Osteocyte (in vitro differentiated cells): ENCODE measurements around the gene BTBD16. TPM values are rescaled to one million over a fixed set of nuclear protein-coding genes. Genes with fewer than 3 reads are reported as not detected.

ENCODE experiments used
- DNase-seq: peaks from one replicate; pipeline ENCODE4 v3.0.0; 2021; ENCODE audit warnings: mixed read lengths; ENCODE audit not compliant: unreplicated experiment; ENCODE audit errors: extremely low spot score
- H3K27ac Mint-ChIP-seq: one replicate; pipeline ENCODE4 v1.8.0; 2021; ENCODE audit warnings: mild to moderate bottlenecking, mixed read lengths; ENCODE audit not compliant: unreplicated experiment
- H3K27me3 Mint-ChIP-seq: one replicate; pipeline ENCODE4 v1.8.0; 2021; ENCODE audit warnings: mixed read lengths; ENCODE audit not compliant: unreplicated experiment
- H3K36me3 Mint-ChIP-seq: one replicate; pipeline ENCODE4 v1.8.0; 2021; ENCODE audit warnings: mixed read lengths; ENCODE audit not compliant: unreplicated experiment
- H3K4me1 Mint-ChIP-seq: one replicate; pipeline ENCODE4 v1.8.0; 2021; ENCODE audit warnings: mixed read lengths; ENCODE audit not compliant: unreplicated experiment
- H3K4me3 Mint-ChIP-seq: one replicate; pipeline ENCODE4 v1.8.0; 2021; ENCODE audit warnings: mild to moderate bottlenecking, moderate library complexity, mixed read lengths; ENCODE audit not compliant: unreplicated experiment
- H3K9me3 Mint-ChIP-seq: one replicate; pipeline ENCODE4 v1.8.0; 2021; ENCODE audit warnings: mixed read lengths; ENCODE audit not compliant: unreplicated experiment
- total RNA-seq: library from RNA; stranded (reverse); gene quantifications from 2 replicates; pipeline ENCODE4 v1.2.1, GENCODE V29; 2021
- TF ChIP-seq, protein P1 (sequence below): fragments of 200-600 bp; sonication (generic); IDR thresholded peaks from 2 replicates; pipeline ENCODE4 v1.5.0; 2021; ENCODE audit warnings: antibody characterized with exemption, mild to moderate bottlenecking, moderate library complexity

Gene BTBD16
- total RNA-seq, 1 donor from 2014 or later = not detected

DNA sequence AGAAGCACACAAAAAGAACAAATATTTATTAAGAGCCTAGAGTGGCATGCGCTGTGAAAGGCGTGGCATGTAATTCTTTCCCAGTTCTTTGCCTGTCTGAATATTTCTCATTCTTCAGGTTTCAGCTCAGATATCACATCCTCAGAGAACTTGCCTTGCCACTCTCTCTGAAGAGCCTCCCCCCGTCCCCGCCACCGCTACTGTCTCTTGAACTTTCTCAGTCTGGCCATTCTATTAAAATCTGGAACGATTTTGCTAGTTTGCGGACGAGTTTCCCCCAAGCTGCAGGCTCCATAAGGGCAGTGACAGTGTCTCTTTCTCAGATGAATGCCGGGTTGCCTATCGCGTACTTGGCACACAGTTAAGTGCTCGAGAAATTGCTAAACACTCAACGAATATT lies 102.6 kb downstream of the BTBD16 start:
- TF ChIP-seq, protein P1, sequence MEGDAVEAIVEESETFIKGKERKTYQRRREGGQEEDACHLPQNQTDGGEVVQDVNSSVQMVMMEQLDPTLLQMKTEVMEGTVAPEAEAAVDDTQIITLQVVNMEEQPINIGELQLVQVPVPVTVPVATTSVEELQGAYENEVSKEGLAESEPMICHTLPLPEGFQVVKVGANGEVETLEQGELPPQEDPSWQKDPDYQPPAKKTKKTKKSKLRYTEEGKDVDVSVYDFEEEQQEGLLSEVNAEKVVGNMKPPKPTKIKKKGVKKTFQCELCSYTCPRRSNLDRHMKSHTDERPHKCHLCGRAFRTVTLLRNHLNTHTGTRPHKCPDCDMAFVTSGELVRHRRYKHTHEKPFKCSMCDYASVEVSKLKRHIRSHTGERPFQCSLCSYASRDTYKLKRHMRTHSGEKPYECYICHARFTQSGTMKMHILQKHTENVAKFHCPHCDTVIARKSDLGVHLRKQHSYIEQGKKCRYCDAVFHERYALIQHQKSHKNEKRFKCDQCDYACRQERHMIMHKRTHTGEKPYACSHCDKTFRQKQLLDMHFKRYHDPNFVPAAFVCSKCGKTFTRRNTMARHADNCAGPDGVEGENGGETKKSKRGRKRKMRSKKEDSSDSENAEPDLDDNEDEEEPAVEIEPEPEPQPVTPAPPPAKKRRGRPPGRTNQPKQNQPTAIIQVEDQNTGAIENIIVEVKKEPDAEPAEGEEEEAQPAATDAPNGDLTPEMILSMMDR = no peak
- H3K36me3 Mint-ChIP-seq = peaks cover under 1% of the 10 kb centered on the region
- no peaks in the 10 kb centered on the region for H3K27me3 Mint-ChIP-seq
- peaks cover 40% of the 10 kb centered on the region for H3K4me1 Mint-ChIP-seq
- no peak for DNase-seq
- H3K4me3 Mint-ChIP-seq = peak overlapping the region; percentile 87
- peak overlapping the region; percentile 75 for H3K27ac Mint-ChIP-seq
- no peaks in the 10 kb centered on the region for H3K9me3 Mint-ChIP-seq

DNA sequence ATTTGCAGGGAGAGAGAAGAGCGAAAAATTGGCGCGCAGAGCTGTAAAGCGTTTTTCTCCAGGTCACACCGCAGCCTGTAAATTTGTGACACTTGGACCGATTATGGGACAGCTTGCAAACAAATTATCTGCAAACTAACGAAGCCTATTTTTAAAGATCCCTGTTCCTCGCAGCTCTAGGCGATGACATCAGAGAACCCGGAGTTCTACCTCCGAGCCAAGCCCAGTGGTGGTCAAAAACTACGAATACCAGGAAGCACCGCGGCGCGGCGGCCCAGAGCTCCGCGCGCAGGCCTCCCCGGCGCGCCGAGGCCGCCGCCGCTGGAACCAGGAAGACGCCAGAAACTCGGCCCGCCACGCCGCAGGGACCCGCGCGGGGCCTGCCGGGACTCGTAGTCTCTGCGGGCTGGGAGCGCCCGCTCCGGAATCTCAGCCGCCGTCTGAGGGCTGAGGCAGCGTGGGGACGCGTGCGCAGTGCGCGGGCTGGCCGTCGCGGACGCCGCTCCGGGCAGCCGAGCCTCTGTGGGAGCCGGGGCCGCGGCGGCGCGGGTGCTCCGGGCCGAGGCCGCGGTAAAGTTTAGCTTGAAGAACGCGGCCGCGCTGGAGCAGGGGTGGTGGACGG lies 103.3 kb downstream of the BTBD16 start, which contains the start of gene PLEKHA1:
Gene PLEKHA1 (plus strand): TSS at position 472 of the 622 bp plus-strand sequence. CDS start 18,493 bp downstream, outside the sequence.
- Mint-ChIP-seq H3K4me1 (peaks cover 39% of the 10 kb centered on the region), H3K4me3 (peak within 1 kb of the TSS; percentile 94), H3K9me3 (no peaks in the 10 kb centered on the region), H3K27ac (peak within 1 kb of the TSS; percentile 93), H3K36me3 (peaks cover 5% of the 10 kb centered on the region), H3K27me3 (no peaks in the 10 kb centered on the region)
- TF ChIP-seq, protein P1 = no peak
- DNase-seq = peak; percentile 99

DNA sequence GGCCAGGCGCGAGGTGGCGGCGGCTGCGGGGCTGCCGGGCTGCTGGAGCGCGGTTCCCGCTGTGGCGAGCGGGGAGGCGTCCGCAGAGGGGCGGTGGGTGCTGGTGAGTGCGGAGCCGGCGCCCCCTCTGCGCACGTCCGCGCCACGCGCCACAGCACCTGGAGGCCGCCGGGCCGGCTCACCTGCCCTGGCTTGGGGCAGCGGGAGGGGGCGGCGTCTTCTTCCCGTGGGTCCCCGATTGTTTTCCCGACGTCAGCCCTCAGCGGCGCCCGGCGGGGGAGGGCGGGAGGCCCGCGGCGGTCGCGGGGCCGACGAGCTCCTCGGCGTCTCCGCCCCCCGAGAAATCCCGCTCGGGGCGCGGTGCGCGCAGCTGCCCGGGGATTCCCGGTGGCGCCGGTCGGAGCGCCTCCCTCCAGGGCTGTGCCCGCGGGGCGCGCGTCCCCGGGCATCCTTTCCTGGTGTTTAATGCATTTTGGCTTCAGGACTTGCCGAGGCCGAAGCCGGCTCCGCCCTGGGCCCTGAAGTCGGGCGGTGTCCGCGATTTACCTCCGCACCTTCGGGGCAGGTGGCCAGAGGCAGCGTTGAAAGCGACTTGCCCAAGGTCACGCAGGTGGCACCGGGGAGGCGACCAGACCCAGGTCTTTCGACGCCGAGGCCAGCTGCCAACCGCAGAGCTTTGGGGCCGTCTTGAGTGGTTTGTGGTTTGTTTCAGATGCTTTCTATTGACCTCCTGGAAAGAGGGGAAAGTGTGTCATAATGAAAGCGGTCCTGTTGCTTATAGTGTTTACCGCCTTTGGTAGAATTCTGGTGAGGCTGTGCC lies 104.0 kb downstream of the BTBD16 start:
- no peaks in the 10 kb centered on the region for H3K9me3 Mint-ChIP-seq
- no peaks in the 10 kb centered on the region for H3K27me3 Mint-ChIP-seq
- H3K27ac Mint-ChIP-seq = peak overlapping the region; percentile 93
- H3K36me3 Mint-ChIP-seq = peaks cover 12% of the 10 kb centered on the region
- DNase-seq = no peak
- H3K4me1 Mint-ChIP-seq = peaks cover 39% of the 10 kb centered on the region
- TF ChIP-seq, protein P1 = no peak
- peak overlapping the region; percentile 94 for H3K4me3 Mint-ChIP-seq

DNA sequence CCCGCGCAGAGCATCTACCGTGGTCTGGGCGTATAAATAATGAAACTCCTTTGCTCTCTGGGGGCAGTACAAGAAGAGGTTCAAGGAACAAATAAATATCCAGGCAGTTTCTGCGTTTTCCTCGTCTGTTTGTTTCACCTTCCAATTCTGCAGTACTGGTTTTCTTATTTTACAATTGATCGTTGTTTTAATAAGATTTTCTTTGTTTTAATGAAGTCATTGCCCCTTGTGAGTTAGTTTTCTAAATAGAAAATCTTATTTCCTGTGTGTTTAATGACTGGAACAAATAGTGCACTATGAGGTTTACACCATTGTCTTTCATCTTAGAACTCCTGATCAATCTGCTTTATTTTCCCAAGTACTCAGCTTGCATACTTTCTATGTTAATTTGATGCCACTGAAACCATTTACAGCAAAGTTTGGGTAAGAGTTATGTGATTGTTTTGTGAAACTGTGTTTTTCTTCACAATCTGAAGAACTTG lies 104.6 kb downstream of the BTBD16 start:
- TF ChIP-seq, protein P1 = no peak
- H3K27me3 Mint-ChIP-seq = no peaks in the 10 kb centered on the region
- peak overlapping the region; percentile 94 for H3K4me3 Mint-ChIP-seq
- H3K4me1 Mint-ChIP-seq = peaks cover 39% of the 10 kb centered on the region
- no peaks in the 10 kb centered on the region for H3K9me3 Mint-ChIP-seq
- H3K36me3 Mint-ChIP-seq = peaks cover 15% of the 10 kb centered on the region
- peak overlapping the region; percentile 93 for H3K27ac Mint-ChIP-seq
- no peak for DNase-seq
